Stimulated activated CD8-positive, alpha-beta memory T cell treated with anti-CD3 and anti-CD28 coated beads, Interleukin-15, amount 100 ng/mL, for 1 hour (primary cell): ENCODE data around the gene GALNT6.

Experiments used
- DNase-seq: peaks from one replicate; pipeline ENCODE4 v3.0.0-alpha.2; 2020; ENCODE audit warnings: low read depth

Gene GALNT6

DNA sequence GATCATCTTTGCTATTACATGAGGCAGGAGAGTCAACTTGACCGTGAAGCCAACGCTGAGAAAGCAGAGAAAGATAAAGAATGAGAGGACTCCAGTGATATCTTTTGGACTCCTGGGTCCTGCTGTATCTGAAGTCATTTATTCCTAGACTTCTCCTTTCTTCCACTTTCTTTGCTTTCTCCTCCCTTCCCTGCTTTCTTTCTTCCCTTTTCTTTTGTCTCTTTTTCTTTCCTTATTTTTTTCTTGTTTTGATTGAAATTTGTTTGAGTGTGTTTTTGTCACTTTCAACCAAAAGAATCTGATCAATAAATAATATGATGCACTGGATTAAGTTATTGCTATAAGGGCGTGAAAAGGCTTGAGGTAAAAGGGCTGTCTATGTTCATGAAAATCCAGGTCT is 13.4 kb upstream of the GALNT6 start:
- DNase-seq, result no peak

DNA sequence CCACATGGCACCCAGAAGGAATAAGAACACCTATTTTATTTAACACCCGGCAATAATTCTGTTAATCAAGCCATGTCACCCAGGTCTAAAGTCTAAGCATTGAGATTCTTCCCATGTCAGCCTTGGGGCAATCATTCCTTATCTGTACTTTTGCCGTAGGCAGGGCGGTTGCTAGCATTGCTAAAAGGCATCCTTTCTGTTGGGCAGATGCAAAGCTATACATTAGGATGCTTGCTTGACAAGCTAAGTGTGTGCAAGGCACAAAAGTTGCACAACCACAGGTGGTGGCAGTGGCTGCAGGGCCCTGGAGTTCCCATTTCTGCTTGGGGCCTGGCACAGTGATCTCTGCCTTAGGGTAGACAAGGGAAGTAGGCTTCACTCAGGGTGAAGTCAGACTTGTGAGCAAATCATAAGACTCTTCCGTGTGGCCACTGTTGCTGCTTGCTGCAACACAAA is 12.5 kb upstream of the GALNT6 start:
- DNase-seq, result no peak

- DNase-seq, result no peak
Observed at GRCh38 chr12:51403159-51403558, 12.0 kb upstream of the GALNT6 start.

- DNase-seq, result no peak
Observed at GRCh38 chr12:51401900-51402299, 10.7 kb upstream of the GALNT6 start.

DNA sequence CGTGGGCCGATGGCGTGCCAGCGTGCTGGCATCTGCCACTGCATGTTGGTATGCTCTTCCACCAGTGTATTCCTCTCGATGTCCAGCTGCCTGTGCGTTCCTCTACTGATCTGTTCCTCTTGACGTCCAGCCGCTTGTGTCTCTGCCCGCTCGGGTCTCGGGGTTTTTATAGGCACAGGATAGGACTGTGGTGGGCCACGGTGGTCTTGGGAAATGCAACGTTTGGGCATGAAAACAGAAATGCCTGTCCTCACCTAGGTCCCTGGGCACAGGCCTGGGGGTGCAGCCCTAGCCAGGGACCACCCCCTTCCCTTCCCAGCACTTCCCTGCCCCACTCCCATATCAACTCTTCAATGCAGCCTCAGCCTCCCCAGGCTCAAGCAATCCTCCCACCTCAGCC is 10.3 kb upstream of the GALNT6 start:
- DNase-seq, result no peak

DNA sequence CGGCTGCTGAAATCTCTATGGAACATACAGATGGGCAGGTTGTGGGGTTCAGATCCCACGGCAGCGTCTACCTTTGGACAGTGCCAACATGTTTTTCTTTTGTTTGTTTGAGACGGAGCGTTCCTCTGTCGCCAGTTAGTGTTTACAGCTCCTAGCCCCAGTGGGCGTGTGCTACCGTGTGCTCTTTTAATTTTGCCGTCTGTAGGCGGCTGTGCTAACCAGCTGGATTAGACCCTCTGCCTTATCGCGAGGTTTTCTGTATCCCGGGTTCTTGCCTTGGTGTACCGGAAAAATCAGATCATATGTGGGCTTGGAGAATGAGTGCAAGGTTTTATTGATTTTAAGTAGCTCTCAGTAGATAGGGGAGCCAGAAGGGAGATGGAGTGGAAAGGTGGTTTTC is 9.8 kb upstream of the GALNT6 start:
- DNase-seq, result no peak

DNA sequence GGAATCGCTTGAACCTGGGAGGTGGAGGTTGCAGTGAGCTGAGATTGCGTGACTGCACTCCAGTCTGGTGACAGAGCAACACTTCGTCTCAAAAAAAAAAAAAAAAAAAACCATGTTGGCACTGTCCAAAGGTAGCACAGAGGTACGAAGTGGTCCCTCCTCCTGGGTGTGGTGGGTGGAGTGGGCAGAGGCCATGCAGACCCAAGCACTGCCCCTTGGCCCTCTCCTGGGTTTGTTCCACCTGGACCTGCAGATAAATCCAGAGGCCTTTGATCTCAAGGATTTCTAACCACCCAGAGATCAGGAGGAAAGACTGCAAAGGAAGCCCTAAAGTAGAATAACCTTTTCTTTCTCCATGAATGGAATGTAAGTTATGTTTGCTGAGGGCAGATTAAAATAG is 8.7 kb upstream of the GALNT6 start:
- DNase-seq, result no peak

DNA sequence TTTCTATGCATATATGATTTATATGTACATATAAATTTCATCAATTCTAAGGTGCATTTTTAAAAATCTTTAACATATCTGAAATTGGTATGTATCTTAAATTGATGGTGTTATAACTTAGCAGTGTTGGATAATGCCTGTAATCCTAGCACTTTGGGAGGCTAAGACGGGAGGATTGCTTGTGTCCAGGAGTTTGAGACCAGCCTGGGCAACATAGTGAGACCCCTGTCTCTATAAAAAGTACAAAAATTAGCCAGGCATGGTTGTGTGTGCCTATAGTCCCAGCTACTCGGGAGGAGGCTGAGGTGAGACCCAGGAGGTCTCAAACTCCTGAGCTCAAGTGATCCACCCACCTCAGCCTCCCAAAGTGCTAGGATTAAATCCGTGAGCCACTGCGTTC is 6.5 kb upstream of the GALNT6 start:
- no peak for DNase-seq

DNA sequence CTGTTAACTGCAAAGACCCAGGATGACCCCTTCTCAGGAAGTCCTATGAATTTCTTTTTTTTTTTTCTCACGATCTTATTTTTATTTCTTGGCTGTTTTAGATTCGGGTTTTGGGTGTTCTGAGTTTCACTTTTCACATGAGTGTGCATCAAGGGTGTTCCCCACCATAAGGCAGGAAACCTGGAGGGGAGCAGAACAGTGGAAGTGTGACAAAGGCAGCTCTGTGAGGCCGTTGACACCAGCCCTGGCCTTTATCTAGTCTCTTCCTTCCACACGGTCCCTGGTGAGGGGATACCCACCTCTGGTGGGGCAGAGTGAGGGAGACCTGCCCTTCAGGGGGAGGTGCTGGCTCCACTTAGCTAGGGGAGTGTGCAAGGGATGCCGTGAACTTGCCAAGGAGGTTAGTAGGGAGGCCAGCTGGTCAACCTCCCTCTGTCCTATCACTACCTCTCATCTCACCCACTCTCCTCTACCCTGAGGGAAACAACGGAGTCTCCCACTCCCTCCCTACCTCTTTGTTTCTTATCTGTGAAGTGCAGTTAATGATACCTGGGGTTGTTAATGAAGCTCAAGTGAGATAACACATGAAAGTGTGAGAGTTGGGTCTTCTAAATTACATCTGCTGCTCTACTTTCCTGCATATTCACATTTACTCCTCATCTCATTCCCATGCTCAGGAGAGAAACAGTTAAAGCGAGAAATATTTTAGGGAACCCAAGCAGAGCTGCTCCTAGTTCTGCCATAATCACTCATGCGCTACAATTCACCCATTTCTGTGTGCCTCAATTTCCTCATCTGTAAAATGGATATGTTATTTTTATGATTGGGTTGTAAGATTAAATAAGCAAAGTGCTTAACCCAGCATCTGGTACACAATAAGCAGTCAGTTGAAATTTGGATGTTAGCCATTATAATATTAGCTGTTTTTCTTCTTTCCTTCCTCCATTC is 4.4 kb upstream of the GALNT6 start:
- DNase-seq, result no peak

- no peak for DNase-seq
Observed at GRCh38 chr12:51393676-51394545, 2.7 kb upstream of the GALNT6 start.

GRCh38 chr12:51392556-51393237 is 1.5 kb upstream of the GALNT6 start:
- DNase-seq, result no peak

GRCh38 chr12:51390891-51391282 is 319 bp downstream of the GALNT6 start:
- DNase-seq, result no peak

GRCh38 chr12:51390457-51390856 is 749 bp downstream of the GALNT6 start:
- no peak for DNase-seq

DNA sequence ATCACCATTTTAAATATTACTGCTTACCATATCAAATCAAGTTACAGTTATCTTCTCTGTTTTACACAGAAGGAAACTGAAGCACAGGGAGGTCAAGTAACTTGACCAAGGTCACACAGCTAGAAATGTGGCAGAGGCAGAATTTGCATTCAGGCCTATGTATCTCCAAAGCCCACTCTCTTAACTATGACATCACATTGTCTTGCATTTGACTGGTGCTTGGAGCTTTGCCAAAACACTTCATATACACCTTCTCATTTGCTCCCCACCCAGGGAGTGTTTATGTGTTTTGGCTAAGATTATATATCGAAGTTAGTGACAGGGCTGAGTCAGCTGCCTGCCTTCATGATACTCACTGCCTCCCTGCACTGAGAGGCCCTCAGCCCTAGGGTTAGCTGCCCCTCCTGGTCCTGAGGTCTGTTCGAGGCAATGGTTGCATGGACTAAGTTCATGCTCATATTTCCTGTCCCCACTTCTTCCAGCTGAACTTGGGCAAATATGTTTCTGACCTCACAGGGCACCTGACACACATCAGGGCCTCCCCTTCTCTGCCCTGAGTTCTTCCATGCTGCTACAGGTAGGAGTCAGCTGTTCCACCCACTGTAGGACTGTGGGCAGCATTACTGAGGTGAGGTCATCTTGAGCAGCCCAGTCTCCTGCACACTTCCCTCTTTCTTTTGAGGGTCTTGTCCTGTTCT is 1.8 kb downstream of the GALNT6 start:
- no peak for DNase-seq

GRCh38 chr12:51388846-51389245 is 2.4 kb downstream of the GALNT6 start:
- DNase-seq, result no peak

DNA sequence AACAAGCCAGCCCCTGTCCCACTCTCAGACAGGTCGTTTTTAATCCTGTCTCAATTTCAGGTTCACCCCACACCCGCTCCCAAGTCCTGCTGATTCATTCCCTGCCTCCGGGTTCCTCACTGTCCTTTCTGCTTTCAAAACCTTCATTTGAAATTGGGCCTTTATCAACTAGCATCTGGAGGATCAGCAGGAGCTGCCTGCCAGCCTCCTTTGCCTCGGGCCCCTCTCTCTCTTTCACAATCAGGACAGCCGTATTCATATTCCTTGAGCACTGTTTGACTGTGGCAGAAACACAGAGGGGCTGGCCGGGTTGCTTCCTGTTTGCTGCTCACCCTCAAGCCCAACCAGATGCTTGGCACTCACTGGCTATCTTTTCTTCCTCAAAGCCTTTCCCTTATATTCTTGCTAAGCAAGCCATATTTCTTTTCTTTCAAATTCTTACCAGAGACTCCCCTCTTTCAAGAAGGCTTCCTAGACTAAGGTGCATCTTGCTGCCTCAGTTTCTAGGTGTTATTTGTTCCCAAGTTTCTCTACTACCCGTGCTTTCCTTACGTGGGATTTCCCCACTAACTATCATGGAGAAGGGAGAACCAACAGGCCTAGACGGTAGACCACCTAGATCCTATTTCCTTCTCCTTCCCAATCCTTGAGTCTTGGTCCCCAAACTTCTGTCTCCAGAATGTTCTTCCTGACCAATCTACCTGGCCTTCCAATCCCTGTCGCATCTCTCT is 3.0 kb downstream of the GALNT6 start:
- DNase-seq, result no peak

DNA sequence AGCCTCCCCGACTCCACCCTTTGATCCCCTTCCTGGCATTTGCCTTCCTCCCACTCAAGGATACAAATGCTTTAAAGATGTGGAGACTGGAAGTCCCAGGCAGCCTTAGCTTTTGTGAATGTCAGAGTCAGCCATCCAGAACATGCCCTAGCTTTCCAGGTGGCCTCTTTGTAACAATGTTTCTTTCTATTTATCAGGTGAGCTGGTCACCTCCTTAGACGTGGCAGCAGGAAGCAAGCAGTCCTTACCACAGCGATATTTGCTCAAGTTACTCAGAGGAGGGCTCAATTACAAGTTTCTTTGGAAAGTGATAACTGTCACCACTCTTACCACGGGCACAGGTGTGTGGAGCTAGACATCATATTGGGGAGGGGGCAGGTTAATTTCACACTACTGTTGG is 4.9 kb downstream of the GALNT6 start:
- DNase-seq, result no peak

DNA sequence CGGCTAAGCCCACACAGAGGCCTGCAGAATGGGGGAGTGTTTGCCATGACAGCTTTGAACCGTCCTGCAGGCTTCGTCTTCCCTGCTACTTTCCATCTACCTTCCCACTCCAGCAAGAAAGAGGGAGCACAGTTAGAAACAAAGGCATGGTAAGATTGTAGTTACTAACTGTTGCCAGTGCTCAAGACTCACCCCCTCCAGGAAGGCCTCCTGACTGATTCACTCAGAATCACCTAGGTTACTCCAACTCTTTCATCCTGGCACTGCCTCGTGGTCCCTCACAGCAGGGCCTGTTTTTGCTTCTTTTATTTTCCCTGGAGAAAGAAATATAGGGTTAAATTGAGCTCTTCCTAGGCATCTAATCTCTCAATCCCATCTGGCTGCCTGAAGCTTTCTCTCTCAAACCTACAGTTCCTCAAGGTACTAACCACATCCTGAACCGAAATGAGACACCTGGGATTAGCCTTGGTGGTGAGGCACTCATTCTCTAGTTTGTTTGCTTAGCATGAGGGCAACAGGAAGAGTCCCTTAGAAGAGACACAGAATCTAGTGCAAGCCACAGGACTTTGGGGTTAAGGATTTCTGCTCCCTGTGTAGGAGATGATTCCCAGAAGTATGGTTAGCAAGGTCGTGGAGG is 7.8 kb downstream of the GALNT6 start:
- no peak for DNase-seq

GRCh38 chr12:51382173-51382572 is 9.0 kb downstream of the GALNT6 start:
- no peak for DNase-seq

GRCh38 chr12:51381226-51382079 is 9.8 kb downstream of the GALNT6 start:
- no peak for DNase-seq
